HG03565 (cell line): Measurements from ENCODE around the gene ERAL1.
A peak's percentile ranks its signal among the peaks of the same experiment; 100 is the strongest.
"Not testable (repeated sequence)": the region's sequence is repeated elsewhere in the genome, so short reads cannot be mapped to it uniquely, and the experiment has no call there.

Experiments used
- ATAC-seq: cut with Tn5 transposase; IDR thresholded peaks from one replicate; pipeline ENCODE4 v1.9.1; 2021; ENCODE audit warnings: mild to moderate bottlenecking, moderate library complexity; ENCODE audit not compliant: unreplicated experiment

The ERAL1 gene

DNA sequence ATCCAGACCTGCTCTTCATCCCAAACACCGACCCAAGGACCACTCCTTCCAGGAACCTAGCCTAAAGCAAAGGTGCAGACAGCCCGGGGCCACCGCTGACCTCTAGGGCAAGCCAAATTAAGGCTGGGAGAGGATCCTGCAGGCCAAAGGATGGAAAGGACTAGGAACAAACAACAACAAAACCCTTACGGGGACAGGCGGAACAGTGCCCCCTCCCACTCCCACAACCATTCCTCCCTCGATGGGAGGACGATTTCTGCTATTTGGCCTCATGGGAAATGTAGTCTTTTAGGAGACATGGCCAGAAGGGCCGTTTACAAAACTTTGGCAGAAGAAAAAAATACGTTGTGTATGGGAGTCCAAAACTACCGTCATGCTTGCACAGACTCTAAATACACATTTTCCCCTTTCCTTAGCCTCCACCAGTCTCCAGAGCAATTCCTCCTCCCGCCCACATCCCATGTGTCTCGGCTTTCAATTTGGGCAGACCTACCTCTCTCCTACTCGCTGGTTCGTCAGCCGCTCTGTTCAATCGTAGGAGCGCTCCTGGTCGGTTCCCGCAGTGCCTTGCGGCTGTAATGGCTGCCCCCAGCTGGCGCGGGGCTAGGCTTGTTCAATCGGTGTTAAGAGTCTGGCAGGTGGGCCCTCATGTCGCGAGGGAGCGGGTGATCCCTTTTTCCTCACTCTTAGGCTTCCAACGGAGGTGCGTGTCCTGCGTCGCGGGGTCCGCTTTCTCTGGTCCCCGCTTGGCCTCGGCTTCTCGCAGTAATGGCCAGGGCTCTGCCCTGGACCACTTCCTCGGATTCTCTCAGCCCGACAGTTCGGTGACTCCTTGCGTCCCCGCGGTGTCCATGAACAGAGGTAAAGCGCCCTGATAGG, at the start of gene ERAL1:
ERAL1 (plus strand) TSS at position 560 of the 879 bp plus-strand sequence; CDS start at position 579, 19 bp downstream.
- peak; percentile 87 for ATAC-seq

DNA sequence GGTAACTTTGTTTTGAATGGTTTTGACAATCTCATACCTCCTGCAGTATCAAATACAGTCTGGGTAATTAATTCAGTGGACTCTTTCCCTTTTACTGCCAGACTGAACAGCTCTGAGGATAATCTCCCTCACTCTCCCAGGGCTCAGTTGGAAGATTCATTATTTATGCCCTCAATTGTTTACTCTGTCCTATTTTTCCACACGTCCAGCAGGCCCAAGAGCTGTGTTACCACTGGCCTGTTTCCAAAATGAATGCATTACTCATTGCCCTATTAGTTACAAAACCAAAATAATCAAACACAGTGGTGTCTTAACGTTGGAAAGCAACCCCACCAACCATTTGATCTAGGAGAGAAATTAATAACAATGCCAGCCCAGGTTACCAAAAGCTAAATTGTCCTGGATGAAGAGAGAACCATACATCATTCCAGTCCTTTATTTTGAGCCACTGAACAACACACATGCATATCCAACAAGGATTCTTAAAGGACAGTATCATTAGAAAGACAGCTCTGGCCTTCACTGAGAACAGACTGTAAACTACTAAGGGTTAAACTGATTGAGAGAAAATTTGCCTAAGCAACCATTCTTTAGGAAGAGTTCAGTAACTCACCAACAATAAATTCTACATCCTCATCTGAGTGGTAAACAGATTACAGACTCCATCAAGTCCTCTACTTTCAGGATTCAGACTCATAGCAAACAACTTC, 46.7 kb upstream of the ERAL1 start:
- ATAC-seq, result no peak

DNA sequence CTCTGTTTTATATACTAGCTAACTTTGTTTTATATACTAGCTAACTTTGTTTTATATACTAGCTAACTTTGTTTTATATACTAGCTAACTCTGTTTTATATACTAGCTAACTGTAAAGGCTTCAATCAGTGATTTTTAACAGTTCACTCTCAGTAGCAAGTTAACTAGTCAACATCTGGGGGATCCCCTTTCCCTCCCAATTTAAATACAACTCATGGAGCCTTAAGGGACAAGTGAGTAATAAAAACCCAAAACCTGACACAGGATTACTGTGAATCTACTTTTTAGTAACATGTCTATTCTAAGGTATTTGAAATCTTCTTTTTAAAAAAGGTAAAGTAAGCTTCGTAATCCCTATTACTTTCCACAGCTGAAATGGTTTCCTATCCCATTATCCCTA, 44.4 kb upstream of the ERAL1 start:
- no peak for ATAC-seq

DNA sequence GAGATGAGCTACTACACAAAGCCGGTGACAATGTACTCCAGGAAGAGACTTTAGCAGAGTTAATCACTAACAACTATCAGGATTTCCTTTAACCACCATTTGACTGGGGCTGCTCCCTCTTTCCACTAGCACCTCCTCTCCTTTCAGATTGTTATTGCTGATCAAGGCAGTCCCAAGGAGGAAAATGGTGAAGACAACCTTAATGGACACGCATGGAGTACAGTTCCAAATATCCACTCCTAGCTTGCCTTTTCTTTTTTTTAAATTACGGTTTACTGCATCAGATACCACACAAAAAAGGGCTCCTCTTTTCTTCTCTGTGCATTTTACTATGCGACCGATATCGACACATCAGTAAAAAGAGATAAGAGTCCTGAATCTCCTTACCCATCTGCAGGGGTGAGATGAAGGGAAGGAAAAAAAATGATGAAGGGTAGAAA, 43.1 kb upstream of the ERAL1 start:
- ATAC-seq, result no peak

DNA sequence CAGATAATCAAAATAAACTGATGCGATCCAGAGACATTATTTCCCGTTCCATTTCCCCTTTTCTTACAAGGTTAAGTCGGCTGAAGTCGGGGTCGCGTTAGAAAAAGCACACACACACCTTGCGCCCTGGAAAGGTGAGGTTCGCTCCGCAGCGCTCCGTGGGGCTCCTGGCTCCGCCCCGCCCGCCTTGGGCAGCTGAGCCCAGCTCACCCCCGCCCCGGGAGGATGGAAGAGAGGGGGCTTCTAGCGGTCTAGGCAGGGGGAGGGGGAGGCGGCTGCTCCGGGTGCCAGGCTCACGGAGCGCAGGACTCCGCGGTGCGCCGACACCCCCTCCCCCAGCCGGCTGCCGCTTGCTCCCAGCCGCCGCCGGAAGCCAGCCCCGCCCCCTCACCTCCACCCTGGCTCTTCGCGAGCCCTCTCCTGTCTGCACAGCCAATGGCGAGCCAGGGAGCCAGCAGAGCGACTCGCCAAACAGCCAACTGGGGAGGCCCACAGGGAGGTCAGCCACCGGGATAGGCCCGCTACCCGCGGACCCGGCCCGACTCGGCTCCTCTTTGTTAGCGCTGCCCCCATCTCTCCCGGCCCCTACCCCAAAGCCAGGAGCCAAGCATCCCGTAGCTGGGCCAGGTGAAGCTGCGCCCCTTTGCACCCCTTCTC, 42.6 kb upstream of the ERAL1 start:
- peak; percentile 86 for ATAC-seq

DNA sequence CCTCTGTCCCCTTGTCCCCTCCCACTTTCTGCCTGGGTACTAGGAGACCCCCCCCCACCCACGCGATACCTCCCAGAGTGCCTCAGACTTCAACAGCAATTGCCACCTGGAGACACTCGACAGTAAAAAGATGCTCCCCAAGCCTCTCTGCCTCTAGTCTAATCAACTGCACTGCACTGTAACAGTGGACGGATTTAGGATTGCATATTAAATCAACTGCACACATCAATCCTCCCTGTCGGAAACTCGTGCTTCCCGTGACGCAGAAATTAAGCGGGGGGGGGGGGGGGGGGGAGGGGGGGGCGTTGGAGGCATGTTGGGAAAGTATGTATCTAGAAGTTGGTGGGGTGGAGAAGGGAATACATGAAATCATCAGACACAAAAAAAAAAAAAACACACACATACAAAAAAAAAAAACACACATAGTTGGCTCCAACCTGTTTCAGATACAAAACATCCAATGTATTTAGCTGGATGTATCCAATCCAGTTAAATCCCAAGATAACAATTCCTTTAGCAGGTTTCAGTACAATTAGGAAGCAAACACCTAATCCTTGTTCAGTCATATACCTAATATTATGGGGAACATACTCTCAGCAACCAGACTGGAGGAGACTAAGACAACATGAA, 42.0 kb upstream of the ERAL1 start:
- peak; percentile 12 for ATAC-seq

DNA sequence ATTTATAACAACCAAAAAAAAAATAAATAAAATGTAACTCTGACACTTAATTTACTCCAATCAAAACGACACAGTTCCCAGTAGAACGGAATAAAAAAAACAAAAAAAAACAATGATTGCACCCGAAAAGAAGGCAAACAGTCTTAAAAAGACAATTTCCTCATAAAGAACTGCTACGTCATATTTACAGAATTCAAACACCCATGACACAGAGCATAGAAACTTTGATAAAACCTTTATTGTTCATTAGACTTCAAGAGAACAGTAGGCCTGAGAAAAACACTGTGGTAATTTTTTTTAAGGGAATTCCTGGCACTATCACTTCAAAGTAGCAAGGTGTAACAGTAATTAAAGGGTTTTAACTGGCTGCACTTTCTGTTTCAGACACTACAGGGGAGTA, 38.3 kb upstream of the ERAL1 start:
- ATAC-seq, result no peak

DNA sequence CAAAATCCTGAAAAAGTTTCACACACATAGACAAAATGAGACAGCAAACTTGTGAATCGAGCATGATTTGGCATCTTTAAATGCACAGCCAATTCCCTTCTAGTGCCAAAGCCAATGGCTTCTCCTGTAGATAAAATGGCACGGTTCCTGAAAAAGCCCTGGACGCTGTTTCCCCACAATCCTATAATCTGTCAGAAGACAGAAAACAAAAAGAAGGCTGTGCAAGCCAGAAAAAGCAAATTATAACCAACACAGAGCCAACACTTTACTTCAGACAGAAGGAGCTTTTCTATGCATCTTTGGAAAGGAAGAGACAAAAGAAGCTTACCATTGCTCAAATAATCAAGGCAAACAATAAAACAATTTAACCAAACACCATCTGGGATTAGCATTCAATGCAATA, 36.0 kb upstream of the ERAL1 start:
- ATAC-seq, result no peak

DNA sequence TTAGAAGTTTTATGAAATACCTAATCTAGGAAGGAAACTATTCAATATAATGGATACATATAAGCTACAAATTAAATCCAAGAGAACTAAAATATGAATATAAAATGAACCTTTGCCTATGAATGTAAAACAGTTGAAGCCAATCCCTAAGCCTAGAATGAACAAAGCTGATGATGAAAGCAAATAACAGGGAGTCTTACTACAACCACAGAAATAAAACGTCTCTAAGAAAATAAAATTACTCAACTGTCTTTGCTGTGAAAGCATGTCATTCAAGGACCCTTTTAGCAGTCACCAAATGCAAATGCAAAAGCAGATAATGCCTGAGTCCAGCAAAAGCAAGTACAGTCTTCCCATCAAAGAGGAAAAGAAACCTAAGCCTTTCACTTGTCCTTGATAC, 35.2 kb upstream of the ERAL1 start:
- no peak for ATAC-seq

DNA sequence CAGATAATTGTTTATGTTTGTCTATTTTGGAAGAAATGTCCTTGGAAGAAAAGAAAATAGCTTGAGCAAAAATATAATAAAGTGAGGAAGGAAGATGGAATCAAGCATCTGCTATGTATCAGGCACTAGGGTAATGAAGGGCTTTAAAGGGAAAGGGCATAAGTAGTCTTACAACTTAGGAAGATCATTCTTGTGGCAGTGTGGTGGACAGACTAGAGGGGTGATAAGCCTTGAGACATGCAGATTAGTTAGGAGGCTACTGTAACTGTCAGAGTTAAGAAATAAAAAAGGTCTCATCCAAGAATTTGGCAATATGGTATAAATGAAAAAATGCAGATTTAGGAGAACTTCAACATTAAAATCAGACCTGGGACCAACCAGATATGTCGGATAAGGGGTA, 27.1 kb upstream of the ERAL1 start:
- no peak for ATAC-seq

DNA sequence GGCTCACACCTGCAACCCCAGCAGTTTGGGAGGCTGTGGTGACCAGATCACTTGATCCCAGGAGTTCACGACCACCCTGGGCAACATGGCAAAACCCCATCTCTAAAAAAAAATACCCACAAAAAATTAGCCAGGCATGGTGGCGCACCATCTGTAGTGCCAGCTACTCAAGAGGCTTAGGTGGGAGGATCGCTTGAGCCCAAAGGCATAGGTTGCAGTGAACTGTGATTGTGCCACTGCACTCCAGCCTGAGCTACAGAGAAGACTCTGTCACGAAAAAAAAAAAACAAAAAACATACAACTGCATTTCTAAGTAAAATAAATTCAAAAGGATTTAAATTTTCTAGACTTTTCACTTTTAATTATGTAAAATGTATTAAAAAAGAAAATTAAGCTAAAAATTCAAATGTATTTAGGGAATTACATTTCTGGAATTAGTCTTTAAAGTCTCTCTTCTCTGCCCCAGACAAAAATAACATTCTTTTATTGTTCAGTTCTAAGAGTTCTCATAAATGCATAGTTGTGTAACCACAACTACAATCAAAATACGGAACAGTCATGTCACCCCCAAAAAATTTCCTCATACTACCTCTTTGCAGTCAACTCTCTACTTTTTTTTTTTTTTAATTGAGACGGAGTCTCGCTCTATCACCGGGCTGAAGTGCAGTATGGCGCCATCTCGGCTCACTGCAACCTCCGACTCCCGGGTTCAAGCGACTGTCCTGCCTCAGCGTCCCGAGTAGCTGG, 26.3 kb upstream of the ERAL1 start:
- ATAC-seq, result no peak

DNA sequence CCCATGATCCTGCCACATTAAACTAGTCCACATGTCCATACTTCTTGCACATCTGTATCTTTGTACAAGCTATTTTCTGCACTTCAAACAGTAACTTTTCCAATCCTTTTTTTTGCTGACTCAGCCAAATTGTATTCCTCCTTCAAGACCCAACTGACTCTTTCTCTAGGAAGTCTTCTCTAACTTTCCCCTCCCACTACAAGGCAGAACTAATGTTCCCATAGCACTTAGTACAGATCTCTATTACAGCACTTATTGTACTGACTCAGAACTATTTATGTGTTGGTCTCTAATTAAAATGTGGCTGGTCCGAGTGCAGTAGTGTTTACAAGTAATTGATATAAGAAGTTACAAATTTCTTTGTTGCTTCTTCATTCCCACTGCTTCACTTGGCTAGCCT, 20.4 kb upstream of the ERAL1 start:
- ATAC-seq, result no peak

DNA sequence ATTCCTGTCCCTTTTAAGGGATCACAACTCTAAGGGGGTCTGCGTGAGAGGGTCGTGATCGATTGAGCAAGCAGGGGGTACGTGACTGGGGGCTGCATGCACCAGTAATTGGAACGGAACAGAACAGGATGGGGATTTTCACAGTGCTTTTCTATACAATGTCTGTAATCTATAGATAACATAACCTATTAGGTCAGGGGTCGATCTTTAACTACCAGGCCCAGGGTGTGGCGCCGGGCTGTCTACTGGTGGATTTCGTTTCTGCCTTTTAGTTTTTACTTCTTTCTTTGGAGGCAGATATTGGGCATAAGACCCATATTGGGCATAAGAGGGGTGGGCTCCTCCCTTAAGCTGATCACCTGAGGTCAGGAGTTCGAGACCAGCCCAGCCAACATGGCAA, 18.3 kb upstream of the ERAL1 start:
- not testable (repeated sequence) for ATAC-seq

DNA sequence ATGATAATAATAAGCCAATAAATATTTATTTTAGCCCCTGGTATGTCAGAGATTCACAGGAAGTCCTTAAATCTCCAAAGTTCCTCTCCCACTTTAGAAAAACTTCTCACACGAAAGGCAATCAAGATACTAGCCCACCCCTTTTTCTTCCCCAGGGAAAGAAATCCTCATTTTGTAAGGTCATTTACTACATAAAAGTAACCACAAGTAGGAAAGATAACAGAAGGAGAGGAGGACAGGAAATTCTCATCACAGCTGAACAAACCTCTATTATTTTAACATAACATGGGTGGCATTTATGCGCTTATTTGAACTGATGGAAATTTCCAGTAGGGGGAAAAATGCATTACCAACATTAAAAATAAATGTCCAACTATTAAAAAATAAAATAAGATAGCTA, 15.6 kb upstream of the ERAL1 start:
- ATAC-seq, result no peak

DNA sequence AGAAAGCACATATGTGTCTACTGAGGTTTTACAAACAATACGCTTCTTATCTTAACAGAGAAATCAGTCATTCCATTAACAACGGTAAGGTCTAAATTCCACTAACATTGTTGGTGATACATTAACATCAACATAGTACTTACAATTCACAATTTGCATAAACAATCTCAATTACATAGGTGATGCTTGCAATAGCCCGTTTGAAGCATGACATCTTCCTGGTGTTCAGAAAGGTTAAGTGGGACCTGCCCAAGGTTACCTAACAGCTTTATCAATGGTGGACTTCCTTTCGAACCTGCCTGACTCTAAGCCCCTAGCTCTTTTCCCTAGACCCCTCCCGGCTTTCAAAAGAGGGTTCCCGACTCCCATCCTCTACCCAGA, 12.9 kb upstream of the ERAL1 start:
- ATAC-seq, result no peak

DNA sequence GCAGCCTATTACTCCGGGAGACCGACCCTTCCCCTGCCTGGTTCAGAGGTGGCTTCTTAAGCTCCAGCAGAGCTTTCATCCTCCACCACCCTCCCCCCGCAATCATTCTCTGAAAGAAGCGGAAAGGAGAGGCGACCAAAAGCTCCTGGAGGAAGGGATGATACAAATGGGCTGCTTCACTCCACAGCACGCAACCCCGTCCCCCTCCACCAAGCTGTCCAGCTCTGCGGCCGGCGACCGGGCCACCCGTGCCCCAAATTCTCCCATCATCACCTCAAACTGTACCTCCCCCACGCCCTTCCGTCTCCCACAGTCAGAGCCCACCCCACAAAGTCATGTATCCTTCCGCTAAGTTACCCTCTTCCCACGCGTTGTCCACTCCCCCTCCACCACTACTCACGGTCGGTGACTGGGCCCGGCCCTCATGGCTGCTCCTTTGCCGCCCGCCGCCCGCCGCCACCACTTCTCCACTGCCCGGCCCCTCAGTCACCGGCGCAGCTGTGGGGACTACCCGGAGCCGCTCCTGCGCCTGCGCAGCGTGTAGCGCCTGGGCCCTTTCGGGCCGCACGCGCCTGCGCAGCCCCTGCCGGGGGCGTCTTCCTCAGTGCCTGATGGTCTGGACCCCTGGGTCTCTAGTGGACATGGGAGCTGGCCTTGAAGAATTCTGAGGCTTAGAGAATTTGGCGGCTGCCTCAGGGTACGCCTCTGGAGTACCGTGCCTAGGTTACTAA, 12.4 kb upstream of the ERAL1 start, which contains the start of gene FAM222B:
FAM222B (minus strand) TSS at position 509 of the 731 bp plus-strand sequence. CDS start 76,123 bp downstream, outside the sequence.
- ATAC-seq, result peak; percentile 79

DNA sequence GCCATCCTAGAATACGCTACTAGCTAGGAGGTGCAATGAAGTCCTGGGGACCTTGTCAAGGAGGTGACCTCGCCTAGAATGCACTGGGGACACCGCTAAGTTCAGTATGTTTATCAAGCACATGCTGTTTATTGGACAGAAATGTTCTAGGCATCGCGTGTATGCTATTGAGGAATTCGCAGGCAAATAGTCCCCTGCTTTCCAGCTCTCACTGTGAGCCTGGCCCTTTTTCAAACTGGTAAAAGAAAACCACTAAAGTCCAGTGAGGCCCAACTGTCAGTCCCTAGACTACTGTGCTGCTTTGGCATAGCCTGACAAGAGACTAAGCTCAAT, 11.0 kb upstream of the ERAL1 start:
- no peak for ATAC-seq

DNA sequence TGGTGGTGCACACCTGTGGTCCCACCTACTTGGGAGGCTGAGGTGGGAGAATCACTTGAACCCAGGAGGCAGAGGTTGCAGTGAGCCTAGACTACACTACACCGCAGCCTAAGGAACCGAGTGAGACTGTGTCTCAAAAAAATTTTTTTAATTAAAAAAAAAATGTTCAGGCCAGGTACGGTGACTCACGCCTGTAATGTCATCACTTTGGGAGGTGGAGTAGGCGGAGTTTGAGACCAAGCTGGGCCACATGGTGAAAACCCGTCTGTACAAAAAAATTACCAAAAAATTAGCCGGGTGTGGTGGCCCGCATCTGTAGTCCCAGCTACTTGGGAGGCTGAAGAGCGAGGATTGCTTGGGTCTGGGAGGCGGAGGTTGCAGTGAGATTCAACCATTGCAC, 8.6 kb upstream of the ERAL1 start:
- ATAC-seq, result no peak

DNA sequence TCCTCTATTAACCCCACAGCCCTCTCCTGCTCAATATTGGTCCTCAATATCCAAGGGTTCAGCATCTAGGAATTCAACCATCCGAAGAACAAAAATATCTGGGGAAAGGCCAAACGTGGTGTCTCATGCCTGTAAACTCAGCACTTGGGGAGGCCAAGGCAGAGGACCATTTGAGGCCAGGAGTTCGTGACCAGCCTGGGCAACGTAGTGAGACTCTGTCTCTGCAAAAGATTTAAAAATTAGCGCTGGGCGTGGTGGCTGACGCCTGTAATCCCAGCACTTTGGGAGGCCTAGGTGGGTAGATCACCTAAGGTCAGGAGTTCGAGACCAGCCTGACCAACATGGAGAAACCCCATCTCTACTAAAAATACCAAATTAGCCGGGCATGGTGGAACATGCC, 8.1 kb upstream of the ERAL1 start:
- ATAC-seq, result not testable (repeated sequence)

DNA sequence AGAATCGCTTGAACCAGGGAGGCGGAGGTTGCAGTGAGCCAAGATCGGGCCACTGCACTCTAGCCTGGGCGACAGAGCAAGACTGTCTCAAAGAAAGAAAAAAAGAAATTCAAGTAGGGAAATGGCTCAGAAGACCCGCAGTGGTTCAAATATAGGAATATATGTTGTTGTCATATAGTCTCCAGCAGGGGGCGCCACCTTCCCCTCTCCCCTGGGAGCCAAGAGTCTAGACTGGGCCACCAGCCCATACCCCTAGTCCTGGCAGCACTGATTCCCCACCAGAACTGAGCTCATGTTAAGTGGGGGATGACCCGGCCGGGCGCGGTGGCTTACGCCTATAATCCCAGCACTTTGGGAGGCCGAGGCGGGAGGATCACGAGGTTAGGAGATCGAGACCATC, 6.1 kb upstream of the ERAL1 start:
- ATAC-seq, result not testable (repeated sequence)
